GM19455 (cell line): Measurements from ENCODE around the gene FBRSL1.

Source experiments
- ATAC-seq: cut with Tn5 transposase; IDR thresholded peaks from one replicate; pipeline ENCODE4 v1.9.1; 2021; ENCODE audit not compliant: unreplicated experiment

Gene FBRSL1

GRCh38 chr12:132554845-132555630, 65.1 kb downstream of the FBRSL1 start:
- no peak for ATAC-seq

GRCh38 chr12:132555686-132556085, 65.7 kb downstream of the FBRSL1 start:
- ATAC-seq = no peak

GRCh38 chr12:132556216-132556615, 66.3 kb downstream of the FBRSL1 start:
- ATAC-seq = no peak

GRCh38 chr12:132556801-132557200, 66.8 kb downstream of the FBRSL1 start:
- ATAC-seq = no peak

GRCh38 chr12:132557291-132558015, 67.5 kb downstream of the FBRSL1 start:
- ATAC-seq = no peak

GRCh38 chr12:132558042-132558856, 68.3 kb downstream of the FBRSL1 start:
- no peak for ATAC-seq

- ATAC-seq = no peak
Measured at GRCh38 chr12:132558861-132559623, 69.1 kb downstream of the FBRSL1 start.

- ATAC-seq = no peak
Measured at GRCh38 chr12:132559652-132560363, 69.9 kb downstream of the FBRSL1 start.

GRCh38 chr12:132560364-132560613, 70.3 kb downstream of the FBRSL1 start:
- no peak for ATAC-seq

GRCh38 chr12:132560614-132561426, 70.9 kb downstream of the FBRSL1 start:
- no peak for ATAC-seq
